Prostate gland (tissue), 2 donors: ENCODE data around the gene CLBA1.

Experiments
- CTCF ChIP-seq, 4 experiments: fragments of 200-600 bp in 2 of 4; fragments of 450-650 bp in 2 of 4; sonication (generic) in 2 of 4; IDR thresholded peaks; 1 replicate in 3 of 4; 2 replicates in 1 of 4; pipeline ENCODE4 v1.5.1; 2016 to 2019; ENCODE audit warnings: antibody characterized with exemption in 4 of 4, mild to moderate bottlenecking in 2 of 4, moderate library complexity in 2 of 4
- POLR2A ChIP-seq: fragments of 450-650 bp; IDR thresholded peaks from one replicate; pipeline ENCODE4 v1.6.1; 2016; ENCODE audit warnings: antibody characterized with exemption, mild to moderate bottlenecking

GRCh38 chr14:104966981-104967385 lies 18.6 kb upstream of the CLBA1 start:
- TF ChIP-seq CTCF (IDR thresholded peaks at IDR 0.05) (no peak), POLR2A (no peak)
